Hepatocyte (in vitro differentiated cells): ENCODE results near the gene NDUFA5. TPM values are rescaled to one million over a fixed set of nuclear protein-coding genes. Genes with fewer than 3 reads are reported as not detected.

ENCODE experiments used
- DNase-seq: peaks from one replicate; pipeline ENCODE4 v3.0.0-alpha.2; 2016; ENCODE audit warnings: low spot score
- H2AFZ ChIP-seq: fragments of 200-600 bp; sonication (generic); 2 replicates; pipeline ENCODE4 v1.6.0; 2016; ENCODE audit warnings: antibody characterized with exemption, mild to moderate bottlenecking
- H3K27ac ChIP-seq: fragments of 200-600 bp; sonication (generic); 2 replicates; pipeline ENCODE4 v1.5.1; 2016; ENCODE audit warnings: mild to moderate bottlenecking
- H3K27me3 ChIP-seq: fragments of 200-600 bp; sonication (generic); 2 replicates; pipeline ENCODE4 v1.6.1; 2016
- H3K36me3 ChIP-seq: fragments of 200-600 bp; sonication (generic); replicated peaks from 2 replicates; pipeline ENCODE4 v1.5.1; 2016; ENCODE audit warnings: low read depth; ENCODE audit not compliant: insufficient read depth
- H3K4me1 ChIP-seq: fragments of 200-600 bp; sonication (generic); 2 replicates; pipeline ENCODE4 v1.5.1; 2016; ENCODE audit warnings: mild to moderate bottlenecking, moderate library complexity; ENCODE audit not compliant: insufficient read depth
- H3K4me2 ChIP-seq: fragments of 200-600 bp; sonication (generic); 2 replicates; pipeline ENCODE4 v1.6.0; 2016
- H3K4me3 ChIP-seq: fragments of 200-600 bp; sonication (generic); 2 replicates; pipeline ENCODE4 v1.5.1; 2016; ENCODE audit warnings: mild to moderate bottlenecking
- H3K79me2 ChIP-seq: fragments of 200-600 bp; sonication (generic); 2 replicates; pipeline ENCODE4 v1.6.0; 2017; ENCODE audit warnings: mild to moderate bottlenecking
- H3K9me2 ChIP-seq: fragments of 200-600 bp; sonication (generic); replicated peaks from 2 replicates; pipeline ENCODE4 v1.6.0; 2017; ENCODE audit warnings: mild to moderate bottlenecking; ENCODE audit not compliant: insufficient read depth
- H3K9me3 ChIP-seq: fragments of 200-600 bp; sonication (generic); 2 replicates; pipeline ENCODE4 v1.5.1; 2016; ENCODE audit warnings: low read depth, mild to moderate bottlenecking
- H4K20me1 ChIP-seq: fragments of 200-600 bp; sonication (generic); 2 replicates; pipeline ENCODE4 v1.6.0; 2016; ENCODE audit warnings: mild to moderate bottlenecking; ENCODE audit not compliant: insufficient read depth, poor library complexity, severe bottlenecking
- CTCF ChIP-seq: fragments of 200-600 bp; sonication (generic); IDR thresholded peaks from 2 replicates; pipeline ENCODE4 v1.5.1; 2016; ENCODE audit warnings: antibody characterized with exemption, mild to moderate bottlenecking; ENCODE audit not compliant: poor library complexity
- EZH2 ChIP-seq: fragments of 200-600 bp; sonication (generic); IDR thresholded peaks from 2 replicates; pipeline ENCODE4 v1.6.1; 2016; ENCODE audit warnings: antibody characterized with exemption, mild to moderate bottlenecking, borderline replicate concordance
- EZH2phosphoT487 ChIP-seq: fragments of 200-600 bp; sonication (generic); IDR thresholded peaks from one replicate; pipeline ENCODE4 v1.6.1; 2018; ENCODE audit warnings: antibody characterized with exemption, mild to moderate bottlenecking, low read depth, moderate library complexity; ENCODE audit not compliant: unreplicated experiment, severe bottlenecking
- WGBS: methylation state at CpG from one replicate; pipeline ENCODE4 v1.1.6; 2016; ENCODE audit warnings: low lambda C conversion rate; ENCODE audit errors: missing lambda C conversion rate; 5-methylcytosine and 5-hydroxymethylcytosine counted together
- polyA plus RNA-seq: library from polyadenylated mRNA; unstranded; fragments of >200 nt; fragmentation: Nextera tagmentation; extraction: Ambion mirVana; gene quantifications from 2 replicates; pipeline ENCODE4 v1.2.1, GENCODE V29; 2016
- total RNA-seq: library from RNA; depleted of rRNA; stranded (reverse); fragments of >200 nt; gene quantifications from 2 replicates; pipeline ENCODE4 v1.2.3, GENCODE V29; 2014

The NDUFA5 gene
- total and polyA plus RNA-seq, 2 experiments from 2014 or later: 104 to 127 TPM

GRCh38 chr7:123562121-123562520, 4.5 kb upstream of the NDUFA5 start:
- Histone ChIP-seq H3K36me3 (no peaks in the 10 kb centered on the region), H3K9me2 (no peaks in the 10 kb centered on the region), H3K4me3 (no peak overlapping the region), H3K27ac (no peak overlapping the region), H3K27me3 (no peaks in the 10 kb centered on the region), H4K20me1 (no peaks in the 10 kb centered on the region), H2AFZ (no peak overlapping the region), H3K79me2 (peaks cover under 1% of the 10 kb centered on the region), H3K4me2 (no peak overlapping the region), H3K4me1 (no peaks in the 10 kb centered on the region), H3K9me3 (no peaks in the 10 kb centered on the region)
- TF ChIP-seq EZH2 (no peak), CTCF (no peak), EZH2phosphoT487 (no peak)
- DNase-seq: no peak

- Histone ChIP-seq H3K4me2 (peak overlapping the region; percentile 69), H3K4me1 (peaks cover 10% of the 10 kb centered on the region), H3K27ac (peak overlapping the region; percentile 66), H3K79me2 (peaks cover 38% of the 10 kb centered on the region), H3K9me2 (no peaks in the 10 kb centered on the region), H3K4me3 (peak overlapping the region; percentile 35), H4K20me1 (no peaks in the 10 kb centered on the region), H3K27me3 (no peaks in the 10 kb centered on the region), H3K9me3 (no peaks in the 10 kb centered on the region), H3K36me3 (no peaks in the 10 kb centered on the region), H2AFZ (peak overlapping the region; percentile 74)
- no peak for DNase-seq
- no peak for TF ChIP-seq EZH2
- TF ChIP-seq CTCF: no peak
- no peak for TF ChIP-seq EZH2phosphoT487
- 76% methylated on average over 4 of the region's 4 CpGs for WGBS
These were observed 764 bp upstream of the NDUFA5 start for GRCh38 chr7:123558289-123558874.

- peaks cover 10% of the 10 kb centered on the region for H3K4me1 ChIP-seq
- 6% methylated on average over 12 of the region's 12 CpGs for WGBS
- peak; percentile 22 for DNase-seq
- H3K9me3 ChIP-seq: no peaks in the 10 kb centered on the region
- peak overlapping the region; percentile 90 for H3K27ac ChIP-seq
- no peaks in the 10 kb centered on the region for H3K9me2 ChIP-seq
- peaks cover 46% of the 10 kb centered on the region for H3K79me2 ChIP-seq
- peak overlapping the region; percentile 86 for H3K4me2 ChIP-seq
- H3K4me3 ChIP-seq: peak overlapping the region; percentile 60
- H2AFZ ChIP-seq: peak overlapping the region; percentile 56
- H4K20me1 ChIP-seq: peaks cover 2% of the 10 kb centered on the region
- H3K27me3 ChIP-seq: no peaks in the 10 kb centered on the region
- H3K36me3 ChIP-seq: no peaks in the 10 kb centered on the region
- no peak for TF ChIP-seq EZH2phosphoT487
These were observed 611 bp downstream of the NDUFA5 start for GRCh38 chr7:123557016-123557397.

DNA sequence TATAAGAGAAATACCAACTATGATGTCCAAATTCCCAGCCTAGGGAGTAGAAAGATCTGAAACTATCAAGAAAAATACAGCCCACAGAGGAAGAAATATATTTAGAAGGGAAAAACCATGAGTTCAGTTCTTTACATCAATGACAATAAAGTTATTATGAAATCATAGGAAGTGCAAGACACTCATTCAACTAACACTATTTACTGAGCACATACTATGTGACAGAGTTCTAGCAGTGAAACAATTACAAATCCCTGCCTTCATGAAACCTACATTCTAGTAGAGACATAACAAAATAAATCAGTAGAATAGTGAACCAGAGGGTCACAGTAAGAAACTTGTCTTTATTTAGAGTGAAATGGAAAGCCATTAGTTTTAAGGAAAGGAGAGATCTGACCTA, 2.1 kb downstream of the NDUFA5 start:
- no peak for TF ChIP-seq CTCF
- no peak for TF ChIP-seq EZH2phosphoT487
- no peak for TF ChIP-seq EZH2

More for the DNA sequence above, 2.1 kb downstream of the NDUFA5 start:
- H3K9me3 ChIP-seq: no peaks in the 10 kb centered on the region
- no peak overlapping the region for H2AFZ ChIP-seq
- H3K4me2 ChIP-seq: no peak overlapping the region
- peaks cover 5% of the 10 kb centered on the region for H4K20me1 ChIP-seq
- no peak for DNase-seq
- no peaks in the 10 kb centered on the region for H3K9me2 ChIP-seq
- no peaks in the 10 kb centered on the region for H3K27me3 ChIP-seq
- no peak overlapping the region for H3K27ac ChIP-seq
- H3K36me3 ChIP-seq: no peaks in the 10 kb centered on the region
- peaks cover 58% of the 10 kb centered on the region for H3K79me2 ChIP-seq
- peaks cover 10% of the 10 kb centered on the region for H3K4me1 ChIP-seq
- no peak overlapping the region for H3K4me3 ChIP-seq
